Thyroid gland (tissue), 4 donors: ENCODE data around the gene PLB1.

ENCODE experiments used
- CTCF ChIP-seq, 6 experiments: fragments of 200-600 bp in 3 of 6; fragments of 450-650 bp in 3 of 6; sonication (generic) in 3 of 6; IDR thresholded peaks; one replicate each; pipeline ENCODE4 v1.5.1; 2016 to 2019; ENCODE audit warnings: antibody characterized with exemption in 6 of 6, mild to moderate bottlenecking in 2 of 6, inconsistent platforms in 1 of 6, moderate library complexity in 1 of 6
- POLR2A ChIP-seq, 2 donors: fragments of 450-650 bp; IDR thresholded peaks; one replicate each; pipeline ENCODE4 v1.6.1; 2017; ENCODE audit warnings: antibody characterized with exemption in 2 of 2, mild to moderate bottlenecking in 2 of 2, moderate library complexity in 1 of 2

- TF ChIP-seq CTCF (IDR thresholded peaks at IDR 0.05) (peak; percentile 66 to 90 (median 80)), POLR2A (IDR thresholded peaks at IDR 0.05) (peak in 1 of 2 donors; percentile 8)
These were observed 98.7 kb downstream of the PLB1 start for GRCh38 chr2:28594332-28595108.
